SH-SY5Y (cell line): ENCODE data around the gene TNFRSF19.

Source experiments
- GATA2 ChIP-seq: IDR thresholded peaks from 2 replicates; pipeline ENCODE4 v1.6.1; 2011; ENCODE audit warnings: mild to moderate bottlenecking, low read depth, low read length
- GATA3 ChIP-seq: IDR thresholded peaks from 2 replicates; pipeline ENCODE4 v1.6.1; 2011; ENCODE audit warnings: low read depth, mild to moderate bottlenecking, low read length, moderate library complexity

DNA sequence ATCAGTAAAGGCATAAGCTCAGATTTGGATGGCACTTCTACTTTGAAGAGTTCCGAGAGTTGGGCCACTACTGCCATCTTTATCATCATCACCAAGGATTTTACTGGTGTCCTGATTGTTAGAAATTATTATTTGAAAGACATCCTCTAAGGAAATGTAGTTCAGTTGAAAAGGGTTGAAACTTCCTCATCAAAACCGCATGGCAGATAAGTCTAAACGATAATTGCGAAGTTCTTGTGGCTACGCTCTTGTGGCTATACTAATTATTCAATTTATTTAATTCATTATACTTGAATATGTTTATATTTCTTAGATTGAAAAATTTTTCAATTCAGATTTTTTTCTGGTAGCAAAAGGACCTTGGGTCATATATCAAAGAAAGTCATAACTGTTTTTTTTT lies 22.4 kb downstream of the TNFRSF19 start:
- TF ChIP-seq GATA3 (no peak), GATA2 (no peak)
